Measurements from ENCODE around the gene TRAPPC8. TPM values are rescaled to one million over a fixed set of nuclear protein-coding genes. Genes with fewer than 3 reads are reported as not detected.

TRAPPC8 gene
- total and polyA plus RNA-seq, 2 of the 13 experiments (the other 11 are each of a cell fraction or from before 2014, with no cell fraction given): 34.6 to 50.8 TPM

GRCh38 chr18:31942999-31943877, at the start of gene TRAPPC8 (continued):
- TF ChIP-seq, protein P1, sequence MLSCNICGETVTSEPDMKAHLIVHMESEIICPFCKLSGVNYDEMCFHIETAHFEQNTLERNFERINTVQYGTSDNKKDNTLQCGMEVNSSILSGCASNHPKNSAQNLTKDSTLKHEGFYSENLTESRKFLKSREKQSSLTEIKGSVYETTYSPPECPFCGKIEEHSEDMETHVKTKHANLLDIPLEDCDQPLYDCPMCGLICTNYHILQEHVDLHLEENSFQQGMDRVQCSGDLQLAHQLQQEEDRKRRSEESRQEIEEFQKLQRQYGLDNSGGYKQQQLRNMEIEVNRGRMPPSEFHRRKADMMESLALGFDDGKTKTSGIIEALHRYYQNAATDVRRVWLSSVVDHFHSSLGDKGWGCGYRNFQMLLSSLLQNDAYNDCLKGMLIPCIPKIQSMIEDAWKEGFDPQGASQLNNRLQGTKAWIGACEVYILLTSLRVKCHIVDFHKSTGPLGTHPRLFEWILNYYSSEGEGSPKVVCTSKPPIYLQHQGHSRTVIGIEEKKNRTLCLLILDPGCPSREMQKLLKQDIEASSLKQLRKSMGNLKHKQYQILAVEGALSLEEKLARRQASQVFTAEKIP (CRISPR knock-in tag; IDR thresholded peaks at IDR 0.05; ENCODE audit: borderline replicate concordance): no peak
- TF ChIP-seq ZNF234 (CRISPR knock-in tag; conservative IDR thresholded peaks at IDR 0.05): no peak
- TF ChIP-seq KLF12 (CRISPR knock-in tag; IDR thresholded peaks at IDR 0.05; ENCODE audit: borderline replicate concordance): 0 out of 2 replicates have a peak, but pooled peaks have one; percentile 43
- peak; percentile 90 for TF ChIP-seq ZNF143 (CRISPR knock-in tag; IDR thresholded peaks at IDR 0.05)
- peak; percentile 52 for TF ChIP-seq ZNF629 (CRISPR knock-in tag; conservative IDR thresholded peaks at IDR 0.05)
- peak; percentile 49; the same call in 1 of the 2 replicates for TF ChIP-seq SIN3A (IDR thresholded peaks at IDR 0.05; ENCODE audit: borderline replicate concordance, low read depth, low read length)
- no peak for TF ChIP-seq FOXP1 (IDR thresholded peaks at IDR 0.05)
- TF ChIP-seq FOXP1 (CRISPR knock-in tag; IDR thresholded peaks at IDR 0.05): peak; percentile 68
- peak; percentile 62; the same call in 1 of the 2 replicates for TF ChIP-seq ZNF83 (CRISPR knock-in tag; IDR thresholded peaks at IDR 0.05; ENCODE audit: borderline replicate concordance)
- TF ChIP-seq ERF (CRISPR knock-in tag; IDR thresholded peaks at IDR 0.05): no peak; the same call in 1 of the 2 replicates
- TF ChIP-seq ZSCAN25 (CRISPR knock-in tag; IDR thresholded peaks at IDR 0.05): peak; percentile 44; the same call in 1 of the 2 replicates
- TF ChIP-seq ZKSCAN5 (CRISPR knock-in tag; IDR thresholded peaks at IDR 0.05): peak; percentile 62; the same call in 1 of the 2 replicates
- no peak for TF ChIP-seq ZNF674 (CRISPR knock-in tag; IDR thresholded peaks at IDR 0.05; ENCODE audit: low read depth)
- peak; percentile 49; the same call in 1 of the 2 replicates for TF ChIP-seq HCFC1 (IDR thresholded peaks at IDR 0.05; ENCODE audit: low read depth, low read length)
- TF ChIP-seq ADNP (CRISPR knock-in tag; IDR thresholded peaks at IDR 0.05): no peak
- TF ChIP-seq TAF15 (IDR thresholded peaks at IDR 0.05; ENCODE audit: low read depth, low read length, poor library complexity, severe bottlenecking): no peak
- TF ChIP-seq EP300 (IDR thresholded peaks at IDR 0.05; ENCODE audit: low read depth in 2 of 2, low read length in 2 of 2): peak in 1 of 2 experiments; percentile 42; a peak in 1 of 4 replicates
- TF ChIP-seq EP300 (CRISPR knock-in tag; IDR thresholded peaks at IDR 0.05; ENCODE audit: borderline replicate concordance): 0 out of 2 replicates have a peak, but pooled peaks have one; percentile 44
- TF ChIP-seq ZNF609 (CRISPR knock-in tag; IDR thresholded peaks at IDR 0.05; ENCODE audit: borderline replicate concordance): no peak
- TF ChIP-seq ZFP36 (IDR thresholded peaks at IDR 0.05; ENCODE audit: borderline replicate concordance, low read depth, low read length, partially characterized antibody): no peak
- TF ChIP-seq ZMYM3 (CRISPR knock-in tag; IDR thresholded peaks at IDR 0.05): no peak; the same call in 1 of the 2 replicates
- TF ChIP-seq ZNF605 (CRISPR knock-in tag; IDR thresholded peaks at IDR 0.05): no peak; the same call in 1 of the 2 replicates
- TF ChIP-seq ZNF282 (IDR thresholded peaks at IDR 0.05; ENCODE audit: partially characterized antibody): no peak
- no peak for TF ChIP-seq ZNF792 (CRISPR knock-in tag; IDR thresholded peaks at IDR 0.05)
- TF ChIP-seq XBP1 (CRISPR knock-in tag; IDR thresholded peaks at IDR 0.05): no peak
